H9 (cell line): ENCODE results near the gene ACBD6. TPM values are rescaled to one million over a fixed set of nuclear protein-coding genes. Genes with fewer than 3 reads are reported as not detected.

ENCODE experiments used
- DNase-seq: peaks from one replicate; pipeline ENCODE4 v3.0.0-alpha.2; 2017
- H2AFZ ChIP-seq: one replicate; pipeline ENCODE4 v1.6.1; 2013; ENCODE audit warnings: mild to moderate bottlenecking, low read length, control low read depth, moderate library complexity
- H2AK5ac ChIP-seq: 2 replicates; pipeline ENCODE4 v1.6.1; 2013; ENCODE audit warnings: low read length, control low read depth, mixed read lengths; ENCODE audit not compliant: insufficient read length
- H2BK120ac ChIP-seq: one replicate; pipeline ENCODE4 v1.6.1; 2013; ENCODE audit warnings: low read depth, mild to moderate bottlenecking, low read length, control low read depth, inconsistent platforms; ENCODE audit not compliant: poor library complexity, severe bottlenecking
- H2BK12ac ChIP-seq: 2 replicates; pipeline ENCODE4 v1.6.1; 2013; ENCODE audit warnings: low read length, control low read depth, mixed read lengths, low read depth; ENCODE audit not compliant: insufficient read length
- H2BK15ac ChIP-seq: 2 replicates; pipeline ENCODE4 v1.6.1; 2013; ENCODE audit warnings: low read depth, low read length, control low read depth
- H2BK20ac ChIP-seq: one replicate; pipeline ENCODE4 v1.6.1; 2013; ENCODE audit warnings: low read depth, mild to moderate bottlenecking, low read length, control low read depth, inconsistent platforms; ENCODE audit not compliant: poor library complexity, severe bottlenecking
- H2BK5ac ChIP-seq: 2 replicates; pipeline ENCODE4 v1.6.1; 2013; ENCODE audit warnings: low read length, control low read depth, mixed read lengths; ENCODE audit not compliant: insufficient read length
- H3K14ac ChIP-seq: 2 replicates; pipeline ENCODE4 v1.6.1; 2013; ENCODE audit warnings: low read length, control low read depth; ENCODE audit not compliant: insufficient read depth
- H3K18ac ChIP-seq: 2 replicates; pipeline ENCODE4 v1.6.1; 2013; ENCODE audit warnings: low read depth, mild to moderate bottlenecking, mixed read lengths, low read length, control low read depth; ENCODE audit not compliant: insufficient read length
- H3K23ac ChIP-seq: 2 replicates; pipeline ENCODE4 v1.6.1; 2013; ENCODE audit warnings: low read length, control low read depth, mixed read lengths, low read depth; ENCODE audit not compliant: insufficient read length
- H3K23me2 ChIP-seq: 2 replicates; pipeline ENCODE4 v1.6.1; 2013; ENCODE audit warnings: low read depth, mild to moderate bottlenecking, mixed read lengths, low read length, control low read depth; ENCODE audit not compliant: insufficient read length, poor library complexity, severe bottlenecking
- H3K27ac ChIP-seq: 2 replicates; pipeline ENCODE4 v1.5.1; 2013; ENCODE audit warnings: low read length, control low read depth, mixed read lengths, low read depth; ENCODE audit not compliant: insufficient read length
- H3K27me3 ChIP-seq: 2 replicates; pipeline ENCODE4 v1.6.1; 2013; ENCODE audit warnings: low read length, control low read depth, inconsistent platforms; ENCODE audit not compliant: insufficient read depth
- H3K4ac ChIP-seq: 2 replicates; pipeline ENCODE4 v1.6.1; 2013; ENCODE audit warnings: low read depth, mild to moderate bottlenecking, control low read depth, inconsistent platforms, low read length, moderate library complexity
- H3K4me1 ChIP-seq: 2 replicates; pipeline ENCODE4 v1.6.1; 2013; ENCODE audit warnings: low read length, control low read depth, inconsistent platforms; ENCODE audit not compliant: insufficient read depth
- H3K4me2 ChIP-seq: 2 replicates; pipeline ENCODE4 v1.6.1; 2013; ENCODE audit warnings: low read length, control low read depth, mixed read lengths; ENCODE audit not compliant: insufficient read length, insufficient read depth
- H3K56ac ChIP-seq: 2 replicates; pipeline ENCODE4 v1.6.1; 2013; ENCODE audit warnings: low read depth, mild to moderate bottlenecking, mixed read lengths, low read length, control low read depth; ENCODE audit not compliant: insufficient read length
- H3K79me1 ChIP-seq: 2 replicates; pipeline ENCODE4 v1.6.1; 2013; ENCODE audit warnings: low read depth, mild to moderate bottlenecking, moderate library complexity, low read length, control low read depth, inconsistent platforms; ENCODE audit not compliant: insufficient read depth, poor library complexity, severe bottlenecking
- H3K79me2 ChIP-seq: 2 replicates; pipeline ENCODE4 v1.6.1; 2013; ENCODE audit warnings: low read length, control low read depth, inconsistent platforms; ENCODE audit not compliant: insufficient read depth
- H3K9ac ChIP-seq: 2 replicates; pipeline ENCODE4 v1.6.1; 2013; ENCODE audit warnings: low read length, control low read depth, mixed read lengths; ENCODE audit not compliant: insufficient read length; ENCODE audit errors: extremely low read depth
- H3K9me3 ChIP-seq: one replicate; pipeline ENCODE4 v1.6.1; 2013; ENCODE audit warnings: low read depth, low read length, inconsistent platforms; ENCODE audit not compliant: control insufficient read depth
- H3T11ph ChIP-seq: one replicate; pipeline ENCODE4 v1.6.1; 2013; ENCODE audit warnings: mild to moderate bottlenecking, low read length, control low read depth, inconsistent platforms
- H4K20me1 ChIP-seq: one replicate; pipeline ENCODE4 v1.6.1; 2013; ENCODE audit not compliant: control insufficient read depth, insufficient read length, insufficient read depth
- H4K5ac ChIP-seq: 2 replicates; pipeline ENCODE4 v1.6.1; 2013; ENCODE audit warnings: low read depth, mild to moderate bottlenecking, mixed read lengths, low read length, control low read depth; ENCODE audit not compliant: insufficient read length
- H4K8ac ChIP-seq: replicated peaks from 2 replicates; pipeline ENCODE4 v1.6.1; 2013; ENCODE audit warnings: low read length, control low read depth, mixed read lengths, low read depth; ENCODE audit not compliant: insufficient read length
- H4K91ac ChIP-seq: 2 replicates; pipeline ENCODE4 v1.6.1; 2013; ENCODE audit warnings: low read depth, mild to moderate bottlenecking, moderate library complexity, mixed read lengths, low read length, control low read depth; ENCODE audit not compliant: insufficient read length
- H3K27ac Mint-ChIP-seq, 3 experiments: 2 replicates in 2 of 3; 3 replicates in 1 of 3; pipeline ENCODE4 v1.8.0; 2020 to 2021; ENCODE audit warnings: mixed read lengths in 3 of 3, mild to moderate bottlenecking in 1 of 3, moderate library complexity in 1 of 3
- H3K27me3 Mint-ChIP-seq: 2 replicates; pipeline ENCODE4 v1.8.0; 2021; ENCODE audit warnings: low read depth, mild to moderate bottlenecking, moderate library complexity, mixed read lengths
- H3K36me3 Mint-ChIP-seq, 3 experiments: 2 replicates in 2 of 3; 3 replicates in 1 of 3; pipeline ENCODE4 v1.8.0; 2020 to 2021; ENCODE audit warnings: low read depth in 3 of 3, mixed read lengths in 3 of 3; ENCODE audit not compliant: insufficient read depth in 1 of 3
- H3K4me1 Mint-ChIP-seq, 2 experiments: 2 replicates each; pipeline ENCODE4 v1.8.0; 2020; ENCODE audit warnings: mixed read lengths in 2 of 2
- H3K4me3 Mint-ChIP-seq, 2 experiments: 2 replicates in 1 of 2; 3 replicates in 1 of 2; pipeline ENCODE4 v1.8.0; 2020 to 2021; ENCODE audit warnings: mild to moderate bottlenecking in 2 of 2, mixed read lengths in 2 of 2, moderate library complexity in 1 of 2
- H3K9me3 Mint-ChIP-seq, 2 experiments: 2 replicates in 1 of 2; 3 replicates in 1 of 2; pipeline ENCODE4 v1.8.0; 2020; ENCODE audit warnings: mild to moderate bottlenecking in 2 of 2, mixed read lengths in 2 of 2, moderate library complexity in 1 of 2
- CTCF ChIP-seq: fragments of 200-600 bp; sonication (generic); conservative IDR thresholded peaks from 3 replicates; pipeline ENCODE4 v1.8.0; 2021; ENCODE audit warnings: antibody characterized with exemption, mild to moderate bottlenecking
- WGBS: extraction: QIAGEN DNeasy Blood & Tissue Kit; methylation state at CpG from one replicate; pipeline ENCODE4 v1.1.7; 2013; ENCODE audit warnings: missing lambda C conversion rate, low lambda C conversion rate, mixed read lengths; ENCODE audit not compliant: insufficient read length; ENCODE audit errors: extremely low coverage; 5-methylcytosine and 5-hydroxymethylcytosine counted together
- total RNA-seq: library from RNA; stranded (reverse); gene quantifications from 2 replicates; pipeline ENCODE4 v1.2.1, GENCODE V29; 2021

The ACBD6 gene
- total RNA-seq, 1 experiment from 2014 or later, result 51.4 TPM

GRCh38 chr1:180535418-180535999, 33.1 kb upstream of the ACBD6 start:
- Histone ChIP-seq H3K23me2 (no peaks in the 10 kb centered on the region), H3K18ac (no peak overlapping the region), H3K56ac (no peak overlapping the region), H3K4me2 (no peak overlapping the region), H3K27me3 (no peaks in the 10 kb centered on the region), H3K79me2 (no peaks in the 10 kb centered on the region), H4K91ac (no peak overlapping the region), H3K9ac (no peak overlapping the region), H3K14ac (no peak overlapping the region), H3K9me3 (no peaks in the 10 kb centered on the region), H2AFZ (no peak overlapping the region), H2AK5ac (no peak overlapping the region), H2BK5ac (no peak overlapping the region), H2BK120ac (no peak overlapping the region), H4K5ac (no peak overlapping the region), H4K8ac (no peak overlapping the region), H2BK20ac (no peak overlapping the region), H3K23ac (no peak overlapping the region), H3K4ac (no peak overlapping the region), H2BK12ac (no peak overlapping the region), H3K27ac (no peak overlapping the region), H2BK15ac (no peak overlapping the region), H3T11ph (no peak overlapping the region), H3K4me1 (no peaks in the 10 kb centered on the region), H4K20me1 (no peaks in the 10 kb centered on the region), H3K79me1 (no peaks in the 10 kb centered on the region)
- WGBS, result no CpG with 5 or more reads among the region's 5 CpGs
- Mint-ChIP-seq H3K27me3 (no peaks in the 10 kb centered on the region), H3K4me1 (peaks cover 1 to 5% of the 10 kb centered on the region in 2 experiments; a peak in 3 of 4 replicates), H3K4me3 (no peak overlapping the region), H3K9me3 (no peaks in the 10 kb centered on the region), H3K36me3 (no peaks in the 10 kb centered on the region), H3K27ac (no peak overlapping the region)
- no peak for DNase-seq
- TF ChIP-seq CTCF, result no peak
